Esophagus squamous epithelium (tissue), 5 donors: Measurements from ENCODE around the gene SAMM50. TPM values are rescaled to one million over a fixed set of nuclear protein-coding genes. Genes with fewer than 3 reads are reported as not detected.

Experiments used
- DNase-seq: peaks from one replicate; lab custom pipeline; 2025; lab: John Stamatoyannopoulos, UW
- H3K27ac ChIP-seq, 4 donors: fragments of 200-600 bp; sonication (generic); one replicate each; pipeline ENCODE4 v1.5.1; 2016 to 2019; ENCODE audit warnings: mild to moderate bottlenecking in 1 of 4
- H3K27me3 ChIP-seq, 4 donors: fragments of 200-600 bp; sonication (generic); 1 replicate in 3 of 4; 2 replicates in 1 of 4; pipeline versions ENCODE4 v1.5.1 to v1.6.0; 2017 to 2021; ENCODE audit warnings: antibody characterized with exemption in 1 of 4
- H3K36me3 ChIP-seq, 3 donors: fragments of 200-600 bp; sonication (generic); one replicate each; pipeline ENCODE4 v1.5.1; 2016 to 2019
- H3K4me1 ChIP-seq, 3 donors: fragments of 200-600 bp; sonication (generic); one replicate each; pipeline ENCODE4 v1.5.1; 2017 to 2019
- H3K4me3 ChIP-seq, 4 donors: fragments of 200-600 bp; sonication (generic); 1 replicate in 3 of 4; 2 replicates in 1 of 4; pipeline ENCODE4 v1.5.1; 2016 to 2019; ENCODE audit warnings: mild to moderate bottlenecking in 2 of 4, moderate library complexity in 1 of 4
- H3K9me3 ChIP-seq, 3 donors: fragments of 200-600 bp; sonication (generic); one replicate each; pipeline ENCODE4 v1.5.1; 2016 to 2019
- CTCF ChIP-seq, 6 experiments: fragments of 450-650 bp in 4 of 6; fragments of 200-600 bp in 2 of 6; sonication (generic) in 2 of 6; IDR thresholded peaks; one replicate each; pipeline ENCODE4 v1.5.1; 2016 to 2019; ENCODE audit warnings: antibody characterized with exemption in 6 of 6, mild to moderate bottlenecking in 4 of 6, moderate library complexity in 4 of 6
- POLR2A ChIP-seq, 4 donors: fragments of 450-650 bp; IDR thresholded peaks; one replicate each; pipeline ENCODE4 v1.6.1; 2017; ENCODE audit warnings: antibody characterized with exemption in 4 of 4, mild to moderate bottlenecking in 4 of 4, moderate library complexity in 3 of 4
- WGBS, 2 donors: methylation state at CpG; one replicate each; pipeline ENCODE4 v1.1.5; 2018; 5-methylcytosine and 5-hydroxymethylcytosine counted together
- intact Hi-C: fragments of 100-400 bp; cut with DNase I; formaldehyde crosslinking; loops from one replicate; pipeline ENCODE4 v1.15.0; 2022
- total RNA-seq, 4 donors: library from RNA; depleted of rRNA; stranded (reverse); fragments of >200 nt; gene quantifications; one replicate each; pipeline ENCODE4 v1.1.0, GENCODE V29; 2016
- donor health status: DM: yes; HTN: yes; CAD: no.

SAMM50 gene
- total RNA-seq, 4 donors from 2014 or later = 24.4 to 45.5 (median 34.3) TPM

GRCh38 chr22:43978558-43978957, 23.3 kb downstream of the SAMM50 start:
- Histone ChIP-seq H3K9me3 (no peaks in the 10 kb centered on the region), H3K27me3 (no peaks in the 10 kb centered on the region), H3K4me1 (no peaks in the 10 kb centered on the region), H3K36me3 (peaks cover 44 to 99% (median 52%) of the 10 kb centered on the region in 3 donors), H3K4me3 (no peak overlapping the region), H3K27ac (no peak overlapping the region)
- intact Hi-C loops = no loop called here
- no peak for TF ChIP-seq CTCF (IDR thresholded peaks at IDR 0.05)
- no peak for TF ChIP-seq POLR2A (IDR thresholded peaks at IDR 0.05)
- no peak for DNase-seq
- WGBS, 2 donors = 98% methylated on average over 4 of the region's 4 CpGs

DNA sequence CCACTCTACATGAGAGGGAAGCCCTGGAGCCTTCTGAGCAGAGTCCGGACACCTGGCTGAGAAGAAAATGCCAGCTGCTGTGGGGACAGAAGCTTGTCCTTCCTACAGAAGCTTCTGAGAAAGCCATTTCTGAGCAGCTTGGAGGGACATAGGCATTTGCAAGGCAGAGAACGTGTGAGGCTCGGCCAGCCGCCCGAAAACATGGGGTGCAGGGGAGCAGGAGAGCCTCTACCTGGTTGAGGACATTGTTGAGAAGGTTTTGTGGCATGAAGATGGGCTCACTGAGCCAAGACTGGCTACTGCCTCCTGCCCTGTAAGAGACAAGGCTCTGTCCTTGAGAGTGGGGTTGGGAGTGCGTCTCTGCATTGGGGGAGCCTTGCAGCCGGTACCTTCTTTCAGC, 25.3 kb downstream of the SAMM50 start:
- peaks cover 33 to 99% (median 44%) of the 10 kb centered on the region in 3 donors for H3K36me3 ChIP-seq
- TF ChIP-seq POLR2A (IDR thresholded peaks at IDR 0.05) (no peak), CTCF (IDR thresholded peaks at IDR 0.05) (no peak)
- no peaks in the 10 kb centered on the region for H3K27me3 ChIP-seq
- intact Hi-C loops = no loop called here
- no peaks in the 10 kb centered on the region for H3K9me3 ChIP-seq
- H3K27ac ChIP-seq = no peak overlapping the region
- no peaks in the 10 kb centered on the region for H3K4me1 ChIP-seq
- WGBS, 2 donors = 87 to 99% methylated on average over 5 to 6 of the region's 7 CpGs
- no peak for DNase-seq
- H3K4me3 ChIP-seq = no peak overlapping the region

DNA sequence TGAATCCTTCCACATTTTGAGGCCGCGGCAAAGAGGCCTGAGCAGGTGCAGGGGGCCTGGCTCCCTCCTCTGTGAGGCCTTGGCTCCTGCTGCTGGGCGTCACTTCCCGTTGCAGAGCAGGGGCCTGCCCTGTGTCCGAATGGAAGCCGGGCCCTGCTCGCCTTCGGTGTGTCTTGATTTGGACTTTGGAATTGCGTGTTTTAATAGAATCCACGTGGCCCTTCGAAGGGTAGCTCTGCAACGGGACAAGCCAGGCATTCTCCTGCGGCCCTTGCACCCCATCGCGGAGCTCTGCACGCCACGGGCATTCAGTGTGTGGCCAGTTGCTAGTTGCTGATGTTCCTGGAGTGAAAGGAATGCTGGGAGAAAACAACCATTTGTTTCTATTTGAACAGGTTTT, 25.8 kb downstream of the SAMM50 start:
- intact Hi-C loops = no loop called here
- Histone ChIP-seq H3K4me3 (no peak overlapping the region), H3K4me1 (no peaks in the 10 kb centered on the region), H3K27ac (no peak overlapping the region), H3K27me3 (no peaks in the 10 kb centered on the region), H3K9me3 (no peaks in the 10 kb centered on the region), H3K36me3 (peaks cover 31 to 99% (median 43%) of the 10 kb centered on the region in 3 donors)
- DNase-seq = no peak
- no peak for TF ChIP-seq CTCF (IDR thresholded peaks at IDR 0.05)
- 89 to 94% methylated on average over 5 to 9 of the region's 17 CpGs for WGBS, 2 donors

GRCh38 chr22:43983808-43984207, 28.6 kb downstream of the SAMM50 start:
- no peak overlapping the region for H3K4me3 ChIP-seq
- intact Hi-C loops = no loop called here
- WGBS, 2 donors = 94 to 96% methylated on average over 13 to 16 of the region's 16 CpGs
- H3K27ac ChIP-seq = no peak overlapping the region
- no peaks in the 10 kb centered on the region for H3K4me1 ChIP-seq
- DNase-seq = no peak
- H3K36me3 ChIP-seq = peaks cover 17 to 100% (median 26%) of the 10 kb centered on the region in 3 donors
- no peaks in the 10 kb centered on the region for H3K9me3 ChIP-seq
- TF ChIP-seq POLR2A (IDR thresholded peaks at IDR 0.05) = no peak
- TF ChIP-seq CTCF (IDR thresholded peaks at IDR 0.05) = no peak
- no peaks in the 10 kb centered on the region for H3K27me3 ChIP-seq

DNA sequence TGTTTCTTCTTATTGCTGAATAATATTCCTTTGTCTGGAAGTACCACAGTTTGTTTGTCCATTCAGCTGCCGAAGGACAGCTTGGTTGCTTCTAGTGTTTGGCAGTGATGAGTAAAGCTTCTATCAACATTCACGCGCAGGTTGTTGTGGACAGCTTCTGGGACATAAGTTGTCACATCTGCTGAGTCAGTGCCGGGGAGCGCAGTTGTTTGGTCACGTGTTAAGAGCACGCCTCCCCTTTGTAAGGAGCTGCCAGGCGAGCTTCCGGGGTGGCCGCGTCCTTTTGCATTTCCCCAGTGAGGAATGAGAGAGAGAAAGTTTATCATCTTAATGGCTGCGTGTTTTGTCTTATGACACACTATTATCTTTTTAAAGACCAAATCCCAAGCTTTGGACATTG, 30.3 kb downstream of the SAMM50 start:
- Histone ChIP-seq H3K4me1 (no peaks in the 10 kb centered on the region), H3K27ac (no peak overlapping the region), H3K4me3 (no peak overlapping the region), H3K36me3 (peaks cover 11 to 100% (median 22%) of the 10 kb centered on the region in 3 donors), H3K27me3 (no peaks in the 10 kb centered on the region), H3K9me3 (no peaks in the 10 kb centered on the region)
- intact Hi-C loops = no loop called here
- TF ChIP-seq CTCF (IDR thresholded peaks at IDR 0.05) = no peak
- TF ChIP-seq POLR2A (IDR thresholded peaks at IDR 0.05) = no peak
- 86 to 91% methylated on average over 12 of the region's 12 CpGs for WGBS, 2 donors
- no peak for DNase-seq
